Measurements from ENCODE around the gene SLC6A20. TPM values are rescaled to one million over a fixed set of nuclear protein-coding genes. Genes with fewer than 3 reads are reported as not detected.

The SLC6A20 gene
- total RNA-seq, 2 experiments from 2014 or later = not detected

DNA sequence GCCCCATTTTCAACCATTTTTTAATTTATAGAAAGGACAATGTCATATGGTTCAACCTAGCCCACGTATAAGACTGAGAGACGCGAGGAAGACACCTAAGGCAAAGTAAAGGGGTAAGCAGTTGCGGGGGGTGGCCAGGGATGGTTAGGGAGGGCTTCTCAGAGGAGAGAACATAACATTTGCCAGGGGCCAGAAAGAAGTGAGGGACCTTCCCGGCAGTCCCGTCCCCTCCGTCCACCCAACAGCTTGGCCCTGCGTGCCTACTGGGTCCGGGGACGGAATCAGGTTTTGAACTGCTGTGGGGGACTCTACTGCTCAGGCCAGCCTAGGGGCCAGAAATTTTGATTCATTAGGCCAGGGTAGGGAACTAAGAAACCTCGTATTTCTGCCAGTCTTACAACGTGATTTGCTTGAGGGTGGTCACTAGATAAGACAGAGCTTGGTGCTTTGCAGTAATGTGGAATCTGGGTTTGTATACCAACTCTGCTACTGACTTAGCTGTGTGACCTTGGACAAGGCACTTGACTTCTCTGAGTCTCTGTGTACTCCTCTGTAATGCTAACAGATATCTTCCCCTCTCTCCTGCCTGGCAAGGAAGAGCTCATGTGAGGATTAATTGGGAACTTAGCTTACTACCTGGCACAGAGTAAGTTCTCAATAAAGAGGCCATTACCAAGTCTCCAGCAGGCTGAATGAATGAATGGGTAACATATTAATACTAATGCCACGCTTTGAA, 734 bp upstream of the SLC6A20 start:
- ATAC-seq (no peak), DNase-seq (no peak)
- Mint-ChIP-seq H3K4me1 (ENCODE audit: low read depth) (peaks cover 8% of the 10 kb centered on the region), H3K27ac (no peak overlapping the region), H3K27me3 (ENCODE audit: low read depth) (peaks cover 66% of the 10 kb centered on the region), H3K36me3 (ENCODE audit: low read depth) (no peaks in the 10 kb centered on the region), H3K9me3 (ENCODE audit: insufficient read depth) (no peaks in the 10 kb centered on the region), H3K4me3 (peak overlapping the region; percentile 36)
- ChIA-PET POLR2A (no interaction called here), CTCF (no interaction called here)

DNA sequence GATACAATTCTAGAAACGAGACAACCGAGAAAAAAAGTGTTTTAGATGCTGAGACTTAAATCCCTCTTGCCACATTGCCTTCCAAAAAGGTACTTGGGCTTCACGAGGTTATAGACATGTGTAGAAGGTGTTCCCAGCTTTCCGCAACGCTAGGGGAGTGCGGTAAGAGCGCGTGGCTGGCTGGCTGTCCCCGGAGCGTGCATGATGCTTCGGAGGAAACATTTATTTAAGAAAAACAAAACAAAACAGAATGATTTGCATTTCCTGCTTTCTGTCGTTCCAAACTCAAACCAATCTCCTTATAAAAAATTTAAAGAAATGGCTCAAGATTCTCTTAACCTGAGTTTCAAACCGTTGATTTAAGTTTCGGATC, 841 bp downstream of the SLC6A20 start:
- Mint-ChIP-seq H3K4me1 (ENCODE audit: low read depth) (peaks cover 8% of the 10 kb centered on the region), H3K27me3 (ENCODE audit: low read depth) (peaks cover 68% of the 10 kb centered on the region), H3K36me3 (ENCODE audit: low read depth) (no peaks in the 10 kb centered on the region), H3K4me3 (peak overlapping the region; percentile 51), H3K9me3 (ENCODE audit: insufficient read depth) (no peaks in the 10 kb centered on the region), H3K27ac (no peak overlapping the region)
- CTCF ChIA-PET = no interaction called here
- POLR2A ChIA-PET = no interaction called here
- DNase-seq (no peak), ATAC-seq (no peak)

DNA sequence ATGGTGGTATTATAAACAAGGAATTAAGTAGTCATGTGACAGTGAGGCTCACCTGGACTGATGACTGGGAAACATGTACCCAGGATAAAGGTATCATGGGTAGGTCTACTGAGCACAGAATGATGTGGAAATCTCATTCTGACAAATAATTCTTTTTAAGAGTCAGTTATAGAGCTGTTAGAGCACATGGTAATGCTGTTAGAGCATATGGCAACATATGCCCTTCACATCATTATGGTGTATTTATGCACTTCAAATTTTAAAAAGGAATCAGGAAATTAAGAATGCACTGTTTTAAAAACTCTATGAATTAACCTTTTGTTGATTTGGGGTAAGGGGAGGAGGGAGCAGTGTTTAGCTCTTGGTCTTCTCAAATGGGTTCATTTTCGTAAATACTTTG, 1.7 kb downstream of the SLC6A20 start:
- CTCF ChIA-PET = no interaction called here
- peaks cover 73% of the 10 kb centered on the region for H3K27me3 Mint-ChIP-seq (ENCODE audit: low read depth)
- H3K36me3 Mint-ChIP-seq (ENCODE audit: low read depth) = peaks cover 3% of the 10 kb centered on the region
- H3K4me1 Mint-ChIP-seq (ENCODE audit: low read depth) = peaks cover 8% of the 10 kb centered on the region
- POLR2A ChIA-PET = no interaction called here
- H3K27ac Mint-ChIP-seq = no peak overlapping the region
- ATAC-seq (no peak), DNase-seq (no peak)
- no peaks in the 10 kb centered on the region for H3K9me3 Mint-ChIP-seq (ENCODE audit: insufficient read depth)
- H3K4me3 Mint-ChIP-seq = no peak overlapping the region

DNA sequence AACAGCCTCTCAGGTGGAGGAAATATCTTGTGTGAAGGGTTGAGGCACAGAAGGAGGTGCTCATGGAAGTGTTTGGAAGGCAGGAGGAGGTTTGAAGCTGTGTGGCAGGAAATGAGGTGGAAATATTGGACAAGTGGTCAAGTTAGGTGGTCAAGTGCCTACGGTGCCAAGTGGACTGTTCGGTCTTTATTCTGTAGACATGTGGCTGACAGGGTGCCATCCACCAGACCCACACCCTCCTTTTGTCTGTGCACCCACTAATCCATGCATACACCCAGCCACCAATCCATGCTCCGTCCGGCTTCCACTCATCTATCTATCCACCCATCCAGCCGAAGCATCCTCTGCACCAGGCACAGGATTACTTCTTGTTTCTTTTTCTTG, 2.2 kb downstream of the SLC6A20 start:
- Mint-ChIP-seq H3K27ac (no peak overlapping the region), H3K4me3 (no peak overlapping the region), H3K36me3 (ENCODE audit: low read depth) (peaks cover 3% of the 10 kb centered on the region), H3K27me3 (ENCODE audit: low read depth) (peaks cover 68% of the 10 kb centered on the region), H3K9me3 (ENCODE audit: insufficient read depth) (no peaks in the 10 kb centered on the region), H3K4me1 (ENCODE audit: low read depth) (peaks cover 8% of the 10 kb centered on the region)
- POLR2A ChIA-PET = no interaction called here
- CTCF ChIA-PET = no interaction called here
- ATAC-seq = no peak
- no peak for DNase-seq

- peaks cover 67% of the 10 kb centered on the region for H3K27me3 Mint-ChIP-seq (ENCODE audit: low read depth)
- no peak for DNase-seq
- CTCF ChIA-PET = no interaction called here
Measured at GRCh38 chr3:45793482-45794176, 2.7 kb downstream of the SLC6A20 start.

GRCh38 chr3:45792516-45793172, 3.7 kb downstream of the SLC6A20 start:
- H3K4me3 Mint-ChIP-seq = no peak overlapping the region
- no peaks in the 10 kb centered on the region for H3K9me3 Mint-ChIP-seq (ENCODE audit: insufficient read depth)
- POLR2A ChIA-PET = no interaction called here
- no peak for ATAC-seq
- CTCF ChIA-PET = no interaction called here
- H3K36me3 Mint-ChIP-seq (ENCODE audit: low read depth) = peaks cover 3% of the 10 kb centered on the region
- H3K27me3 Mint-ChIP-seq (ENCODE audit: low read depth) = peaks cover 62% of the 10 kb centered on the region
- H3K4me1 Mint-ChIP-seq (ENCODE audit: low read depth) = peaks cover 8% of the 10 kb centered on the region
- no peak overlapping the region for H3K27ac Mint-ChIP-seq
- DNase-seq = no peak

More at GRCh38 chr3:45793482-45794176, 2.7 kb downstream of the SLC6A20 start:
- Mint-ChIP-seq H3K4me3 (no peak overlapping the region), H3K9me3 (ENCODE audit: insufficient read depth) (no peaks in the 10 kb centered on the region), H3K27ac (no peak overlapping the region), H3K4me1 (ENCODE audit: low read depth) (peaks cover 8% of the 10 kb centered on the region), H3K36me3 (ENCODE audit: low read depth) (peaks cover 3% of the 10 kb centered on the region)
- POLR2A ChIA-PET = no interaction called here
- ATAC-seq = no peak

- H3K27ac Mint-ChIP-seq = no peak overlapping the region
- no peaks in the 10 kb centered on the region for H3K9me3 Mint-ChIP-seq (ENCODE audit: insufficient read depth)
- DNase-seq (no peak), ATAC-seq (no peak)
- CTCF ChIA-PET = no interaction called here
- POLR2A ChIA-PET = no interaction called here
- H3K4me3 Mint-ChIP-seq = no peak overlapping the region
- peaks cover 8% of the 10 kb centered on the region for H3K4me1 Mint-ChIP-seq (ENCODE audit: low read depth)
- H3K36me3 Mint-ChIP-seq (ENCODE audit: low read depth) = peaks cover 3% of the 10 kb centered on the region
- peaks cover 62% of the 10 kb centered on the region for H3K27me3 Mint-ChIP-seq (ENCODE audit: low read depth)
Measured at GRCh38 chr3:45792036-45792435, 4.3 kb downstream of the SLC6A20 start.

- Mint-ChIP-seq H3K27me3 (ENCODE audit: low read depth) (peaks cover 65% of the 10 kb centered on the region), H3K4me3 (no peak overlapping the region), H3K4me1 (ENCODE audit: low read depth) (peaks cover 3% of the 10 kb centered on the region), H3K36me3 (ENCODE audit: low read depth) (peaks cover 3% of the 10 kb centered on the region), H3K9me3 (ENCODE audit: insufficient read depth) (no peaks in the 10 kb centered on the region), H3K27ac (no peak overlapping the region)
- POLR2A ChIA-PET = no interaction called here
- DNase-seq = peak; percentile 1
- ATAC-seq = no peak
- CTCF ChIA-PET = no interaction called here
Measured at GRCh38 chr3:45790596-45790995, 5.7 kb downstream of the SLC6A20 start.

GRCh38 chr3:45789235-45789812, 7.0 kb downstream of the SLC6A20 start:
- no peaks in the 10 kb centered on the region for H3K4me1 Mint-ChIP-seq (ENCODE audit: low read depth)
- no peaks in the 10 kb centered on the region for H3K9me3 Mint-ChIP-seq (ENCODE audit: insufficient read depth)
- peaks cover 62% of the 10 kb centered on the region for H3K27me3 Mint-ChIP-seq (ENCODE audit: low read depth)
- POLR2A ChIA-PET = no interaction called here
- peaks cover 3% of the 10 kb centered on the region for H3K36me3 Mint-ChIP-seq (ENCODE audit: low read depth)
- ATAC-seq = no peak
- DNase-seq = no peak
- no peak overlapping the region for H3K27ac Mint-ChIP-seq
- CTCF ChIA-PET = interaction anchor here (0.7 kb wide), 1 partner anchor 1220 kb away, joined by 4 read pairs; no protein-coding TSS in a partner anchor
- H3K4me3 Mint-ChIP-seq = no peak overlapping the region

DNA sequence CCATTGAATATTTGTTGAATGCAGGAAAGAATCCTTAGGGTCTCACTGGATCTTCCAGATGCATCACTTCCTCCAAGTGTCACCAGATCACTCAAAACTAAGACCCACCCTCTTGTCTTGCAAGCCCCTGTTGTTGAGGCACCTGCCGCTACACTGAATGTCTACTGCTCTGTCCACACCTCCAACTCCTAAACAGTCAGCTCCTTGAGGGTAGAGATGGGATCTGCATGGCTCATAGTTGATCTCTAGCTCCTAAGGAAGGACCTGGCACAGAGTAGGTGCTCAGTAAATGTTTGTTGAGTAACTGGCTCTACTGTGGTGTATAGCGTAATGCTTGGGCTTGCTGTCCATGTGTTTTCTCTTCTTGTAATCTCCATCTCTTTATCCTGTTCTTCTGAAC, 8.8 kb downstream of the SLC6A20 start:
- Mint-ChIP-seq H3K27me3 (ENCODE audit: low read depth) (peaks cover 51% of the 10 kb centered on the region), H3K9me3 (ENCODE audit: insufficient read depth) (no peaks in the 10 kb centered on the region), H3K36me3 (ENCODE audit: low read depth) (peaks cover 3% of the 10 kb centered on the region), H3K27ac (no peak overlapping the region), H3K4me3 (no peak overlapping the region), H3K4me1 (ENCODE audit: low read depth) (no peaks in the 10 kb centered on the region)
- DNase-seq = peak; percentile 0
- no peak for ATAC-seq
- CTCF ChIA-PET = no interaction called here
- POLR2A ChIA-PET = no interaction called here

- DNase-seq = peak; percentile 4
- ATAC-seq = no peak
- Mint-ChIP-seq H3K36me3 (ENCODE audit: low read depth) (peaks cover 3% of the 10 kb centered on the region), H3K27ac (no peak overlapping the region), H3K9me3 (ENCODE audit: insufficient read depth) (no peaks in the 10 kb centered on the region), H3K27me3 (ENCODE audit: low read depth) (peaks cover 51% of the 10 kb centered on the region), H3K4me3 (no peak overlapping the region), H3K4me1 (ENCODE audit: low read depth) (no peaks in the 10 kb centered on the region)
- ChIA-PET POLR2A (no interaction called here), CTCF (no interaction called here)
Measured at GRCh38 chr3:45786801-45787495, 9.4 kb downstream of the SLC6A20 start.
